WI38 (cell line): ENCODE measurements around the gene OR7C1.

Experiments
- H3K4me3 ChIP-seq: 2 replicates; pipeline ENCODE4 v1.5.1; 2011; ENCODE audit warnings: low read depth, mild to moderate bottlenecking, control low read depth, low read length
- CTCF ChIP-seq: IDR thresholded peaks from 2 replicates; pipeline ENCODE4 v1.5.1; 2012; ENCODE audit warnings: low read depth, mild to moderate bottlenecking, control low read depth, low read length

Gene OR7C1

GRCh38 chr19:14835011-14835410 lies at the start of gene OR7C1, which contains the start of gene OR7A5:
TSS of gene OR7C1 (minus strand) at chr19:14835185. CDS start at chr19:14800136, 35,049 bp downstream.
TSS of gene OR7A5 (minus strand) at chr19:14835185. CDS start at chr19:14828241, 6,944 bp downstream.
- no peak for TF ChIP-seq CTCF
- H3K4me3 ChIP-seq, result no peak within 1 kb of the TSS

GRCh38 chr19:14871619-14872230 lies 36.7 kb upstream of the OR7C1 start:
- no peak for TF ChIP-seq CTCF
- H3K4me3 ChIP-seq, result no peak overlapping the region

- H3K4me3 ChIP-seq, result no peak overlapping the region
- no peak for TF ChIP-seq CTCF
Measured at GRCh38 chr19:14868497-14868896, 33.5 kb upstream of the OR7C1 start.

- no peak for TF ChIP-seq CTCF
- no peak within 1 kb of the TSS for H3K4me3 ChIP-seq
Measured at GRCh38 chr19:14848822-14849221, 13.8 kb upstream of the OR7C1 start, which contains the start of gene OR7A10. TSS of gene OR7A10 (minus strand) at chr19:14848922. CDS start at chr19:14841877, 7,045 bp downstream.

- no peak overlapping the region for H3K4me3 ChIP-seq
- no peak for TF ChIP-seq CTCF
Measured at GRCh38 chr19:14843578-14843977, 8.6 kb upstream of the OR7C1 start.

- TF ChIP-seq CTCF, result no peak
- no peak overlapping the region for H3K4me3 ChIP-seq
Measured at GRCh38 chr19:14843169-14843568, 8.2 kb upstream of the OR7C1 start.

GRCh38 chr19:14840206-14840605 lies 5.2 kb upstream of the OR7C1 start:
- no peak overlapping the region for H3K4me3 ChIP-seq
- no peak for TF ChIP-seq CTCF
